WTC11 (cell line): ENCODE data around the gene CLGN. TPM values are rescaled to one million over a fixed set of nuclear protein-coding genes. Genes with fewer than 3 reads are reported as not detected.

Experiments used
- ATAC-seq: fragments of 200-7000 bp; cut with Tn5 transposase; 2 replicates; pipeline ENCODE4 v1.10.0; 2021; ENCODE audit warnings: mild to moderate bottlenecking, moderate library complexity
- CTCF ChIA-PET: fragments of 300-600 bp; sonication (Branson Sonifier 250); formaldehyde crosslinking; loops from one replicate; lab custom pipeline; 2021; ENCODE audit warnings: antibody characterized with exemption; lab: Charles Lee
- POLR2A ChIA-PET: fragments of 350-600 bp; sonication (Branson Sonifier 250); formaldehyde crosslinking; loops from one replicate; lab custom pipeline; 2021; ENCODE audit warnings: antibody characterized with exemption; lab: Charles Lee
- DNase-seq: peaks from one replicate; pipeline ENCODE4 v3.0.0; 2021; ENCODE audit warnings: low spot score
- H3K27ac Mint-ChIP-seq: 2 replicates; pipeline ENCODE4 v1.8.0; 2021; ENCODE audit warnings: mixed read lengths
- H3K27me3 Mint-ChIP-seq: 2 replicates; pipeline ENCODE4 v1.8.0; 2021; ENCODE audit warnings: low read depth, mild to moderate bottlenecking, moderate library complexity, mixed read lengths
- H3K36me3 Mint-ChIP-seq: 2 replicates; pipeline ENCODE4 v1.8.0; 2021; ENCODE audit warnings: mixed read lengths
- H3K4me1 Mint-ChIP-seq: 2 replicates; pipeline ENCODE4 v1.8.0; 2022; ENCODE audit warnings: mixed read lengths
- H3K4me3 Mint-ChIP-seq: 2 replicates; pipeline ENCODE4 v1.8.0; 2021; ENCODE audit warnings: mild to moderate bottlenecking, moderate library complexity, mixed read lengths
- H3K9me3 Mint-ChIP-seq: 2 replicates; pipeline ENCODE4 v1.8.0; 2021; ENCODE audit warnings: mixed read lengths
- ESRRA ChIP-seq: sonication (generic); formaldehyde crosslinking; IDR thresholded peaks from 2 replicates; pipeline ENCODE4 v1.8.1; 2022; ENCODE audit warnings: mild to moderate bottlenecking, missing genetic modification reagents, borderline replicate concordance
- FOXK1 ChIP-seq: sonication (generic); formaldehyde crosslinking; IDR thresholded peaks from 2 replicates; pipeline ENCODE4 v1.8.0; 2022; ENCODE audit warnings: mild to moderate bottlenecking, moderate library complexity, missing genetic modification reagents
- NFATC4 ChIP-seq: fragments of 250-450 bp; sonication (Bioruptor Pico); IDR thresholded peaks from 2 replicates; pipeline ENCODE4 v1.9.0; 2021; ENCODE audit warnings: mild to moderate bottlenecking
- NFE2L1 ChIP-seq: sonication (generic); formaldehyde crosslinking; IDR thresholded peaks from 2 replicates; pipeline ENCODE4 v1.8.1; 2023; ENCODE audit warnings: missing genetic modification reagents
- NR1H2 ChIP-seq: sonication (generic); formaldehyde crosslinking; IDR thresholded peaks from 2 replicates; pipeline ENCODE4 v1.9.0; 2021; ENCODE audit warnings: mild to moderate bottlenecking, moderate library complexity, missing genetic modification reagents
- NR2C2 ChIP-seq: sonication (generic); formaldehyde crosslinking; IDR thresholded peaks from 2 replicates; pipeline ENCODE4 v1.8.0; 2022; ENCODE audit warnings: mild to moderate bottlenecking, missing genetic modification reagents
- ZBTB21 ChIP-seq: sonication (generic); formaldehyde crosslinking; IDR thresholded peaks from 2 replicates; pipeline ENCODE4 v1.8.1; 2023; ENCODE audit warnings: mild to moderate bottlenecking, missing genetic modification reagents, borderline replicate concordance
- ZNF671 ChIP-seq: fragments of 250-450 bp; sonication (Bioruptor Pico); IDR thresholded peaks from 2 replicates; pipeline ENCODE4 v1.8.0; 2021; ENCODE audit warnings: mild to moderate bottlenecking
- total RNA-seq: library from RNA; stranded (reverse); gene quantifications from 3 replicates; pipeline ENCODE4 v1.2.3, GENCODE V29; 2021
- TF ChIP-seq, protein P1 (sequence below): sonication (generic); formaldehyde crosslinking; IDR thresholded peaks from 2 replicates; pipeline ENCODE4 v1.8.1; 2022; ENCODE audit warnings: low read depth, mild to moderate bottlenecking, moderate library complexity, missing genetic modification reagents, borderline replicate concordance
- TF ChIP-seq, protein P2 (sequence below): sonication (generic); formaldehyde crosslinking; conservative IDR thresholded peaks from 2 replicates; pipeline ENCODE4 v1.8.1; 2023; ENCODE audit warnings: mild to moderate bottlenecking, low read depth, missing genetic modification reagents, moderate library complexity
- TF ChIP-seq, protein P3 (sequence below): sonication (generic); formaldehyde crosslinking; IDR thresholded peaks from 2 replicates; pipeline ENCODE4 v1.8.1; 2023; ENCODE audit warnings: mild to moderate bottlenecking, missing genetic modification reagents
- TF ChIP-seq, protein P4 (sequence below): sonication (generic); formaldehyde crosslinking; IDR thresholded peaks from 2 replicates; pipeline ENCODE4 v1.8.1; 2022; ENCODE audit warnings: mild to moderate bottlenecking, missing genetic modification reagents, moderate library complexity, borderline replicate concordance
- TF ChIP-seq, protein P5 (sequence below): sonication (generic); formaldehyde crosslinking; IDR thresholded peaks from 2 replicates; pipeline ENCODE4 v1.8.0; 2022; ENCODE audit warnings: missing genetic modification reagents

Gene CLGN
- total RNA-seq, 1 experiment from 2014 or later, result 2.3 TPM

DNA sequence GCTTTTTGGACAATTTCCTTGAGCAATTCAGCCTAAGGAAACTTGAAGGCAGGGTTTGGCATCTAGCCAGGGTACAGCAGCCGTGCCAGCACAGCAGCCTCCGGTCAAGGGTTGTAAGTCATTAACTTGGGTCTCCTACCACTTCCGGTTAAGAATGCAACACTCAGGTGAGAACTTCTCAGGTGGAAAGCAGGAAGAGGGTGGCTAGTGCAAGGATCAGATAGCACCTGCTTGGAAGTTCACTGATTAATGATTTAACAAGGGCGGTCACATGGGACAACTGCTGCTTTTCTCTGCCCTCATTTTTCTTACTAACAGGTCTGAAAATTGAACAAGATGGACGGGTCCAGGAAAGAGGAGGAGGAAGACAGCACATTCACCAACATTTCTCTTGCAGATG, 84.1 kb downstream of the CLGN start:
- DNase-seq (no peak), ATAC-seq (no peak)
- H3K9me3 Mint-ChIP-seq, result no peaks in the 10 kb centered on the region
- ChIA-PET CTCF (interaction anchor here (3.0 kb wide), 1 partner anchor 13 kb away, joined by 15 read pairs; no protein-coding TSS in a partner anchor), POLR2A (interaction anchor here (1.8 kb wide), 1 partner anchor 225 kb away, joined by 4 read pairs; the partner anchor contains the start of gene UCP1)
- TF ChIP-seq NFE2L1 (CRISPR knock-in tag), result no peak
- TF ChIP-seq NFATC4 (CRISPR knock-in tag), result no peak
- TF ChIP-seq ZNF671 (CRISPR knock-in tag), result no peak
- no peak for TF ChIP-seq ESRRA (CRISPR knock-in tag)
- no peaks in the 10 kb centered on the region for H3K36me3 Mint-ChIP-seq
- no peaks in the 10 kb centered on the region for H3K27me3 Mint-ChIP-seq
- peaks cover 28% of the 10 kb centered on the region for H3K4me1 Mint-ChIP-seq
- H3K27ac Mint-ChIP-seq, result no peak overlapping the region
- no peak overlapping the region for H3K4me3 Mint-ChIP-seq

DNA sequence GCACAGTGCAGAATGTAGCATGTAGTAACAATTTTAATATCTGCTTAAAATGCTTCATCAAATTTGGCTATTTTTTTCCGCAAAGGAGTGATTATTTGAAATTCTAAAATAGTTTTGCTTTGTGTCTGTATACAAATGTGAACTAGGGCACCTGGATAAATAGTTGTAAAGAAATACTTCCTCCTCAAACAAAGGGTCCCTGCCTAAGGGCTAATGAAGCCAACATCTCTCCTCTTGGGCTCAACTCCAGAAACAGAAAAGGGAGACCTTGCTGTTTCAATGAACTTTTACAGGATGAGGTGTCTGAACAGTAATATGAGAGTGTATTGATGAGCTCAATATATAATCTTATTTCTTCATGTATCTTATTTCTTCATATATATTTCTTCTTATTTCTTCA, 84.8 kb downstream of the CLGN start:
- TF ChIP-seq NFE2L1 (CRISPR knock-in tag) (no peak), FOXK1 (CRISPR knock-in tag) (no peak), NR1H2 (CRISPR knock-in tag) (no peak), ZBTB21 (CRISPR knock-in tag) (no peak), NR2C2 (CRISPR knock-in tag) (no peak), ESRRA (CRISPR knock-in tag) (no peak)
- TF ChIP-seq, protein P1, sequence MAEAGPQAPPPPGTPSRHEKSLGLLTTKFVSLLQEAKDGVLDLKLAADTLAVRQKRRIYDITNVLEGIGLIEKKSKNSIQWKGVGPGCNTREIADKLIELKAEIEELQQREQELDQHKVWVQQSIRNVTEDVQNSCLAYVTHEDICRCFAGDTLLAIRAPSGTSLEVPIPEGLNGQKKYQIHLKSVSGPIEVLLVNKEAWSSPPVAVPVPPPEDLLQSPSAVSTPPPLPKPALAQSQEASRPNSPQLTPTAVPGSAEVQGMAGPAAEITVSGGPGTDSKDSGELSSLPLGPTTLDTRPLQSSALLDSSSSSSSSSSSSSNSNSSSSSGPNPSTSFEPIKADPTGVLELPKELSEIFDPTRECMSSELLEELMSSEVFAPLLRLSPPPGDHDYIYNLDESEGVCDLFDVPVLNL (CRISPR knock-in tag), result no peak
- TF ChIP-seq, protein P2, sequence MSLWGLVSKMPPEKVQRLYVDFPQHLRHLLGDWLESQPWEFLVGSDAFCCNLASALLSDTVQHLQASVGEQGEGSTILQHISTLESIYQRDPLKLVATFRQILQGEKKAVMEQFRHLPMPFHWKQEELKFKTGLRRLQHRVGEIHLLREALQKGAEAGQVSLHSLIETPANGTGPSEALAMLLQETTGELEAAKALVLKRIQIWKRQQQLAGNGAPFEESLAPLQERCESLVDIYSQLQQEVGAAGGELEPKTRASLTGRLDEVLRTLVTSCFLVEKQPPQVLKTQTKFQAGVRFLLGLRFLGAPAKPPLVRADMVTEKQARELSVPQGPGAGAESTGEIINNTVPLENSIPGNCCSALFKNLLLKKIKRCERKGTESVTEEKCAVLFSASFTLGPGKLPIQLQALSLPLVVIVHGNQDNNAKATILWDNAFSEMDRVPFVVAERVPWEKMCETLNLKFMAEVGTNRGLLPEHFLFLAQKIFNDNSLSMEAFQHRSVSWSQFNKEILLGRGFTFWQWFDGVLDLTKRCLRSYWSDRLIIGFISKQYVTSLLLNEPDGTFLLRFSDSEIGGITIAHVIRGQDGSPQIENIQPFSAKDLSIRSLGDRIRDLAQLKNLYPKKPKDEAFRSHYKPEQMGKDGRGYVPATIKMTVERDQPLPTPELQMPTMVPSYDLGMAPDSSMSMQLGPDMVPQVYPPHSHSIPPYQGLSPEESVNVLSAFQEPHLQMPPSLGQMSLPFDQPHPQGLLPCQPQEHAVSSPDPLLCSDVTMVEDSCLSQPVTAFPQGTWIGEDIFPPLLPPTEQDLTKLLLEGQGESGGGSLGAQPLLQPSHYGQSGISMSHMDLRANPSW (CRISPR knock-in tag), result no peak
- TF ChIP-seq, protein P3, sequence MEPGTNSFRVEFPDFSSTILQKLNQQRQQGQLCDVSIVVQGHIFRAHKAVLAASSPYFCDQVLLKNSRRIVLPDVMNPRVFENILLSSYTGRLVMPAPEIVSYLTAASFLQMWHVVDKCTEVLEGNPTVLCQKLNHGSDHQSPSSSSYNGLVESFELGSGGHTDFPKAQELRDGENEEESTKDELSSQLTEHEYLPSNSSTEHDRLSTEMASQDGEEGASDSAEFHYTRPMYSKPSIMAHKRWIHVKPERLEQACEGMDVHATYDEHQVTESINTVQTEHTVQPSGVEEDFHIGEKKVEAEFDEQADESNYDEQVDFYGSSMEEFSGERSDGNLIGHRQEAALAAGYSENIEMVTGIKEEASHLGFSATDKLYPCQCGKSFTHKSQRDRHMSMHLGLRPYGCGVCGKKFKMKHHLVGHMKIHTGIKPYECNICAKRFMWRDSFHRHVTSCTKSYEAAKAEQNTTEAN (CRISPR knock-in tag), result no peak
- TF ChIP-seq, protein P4, sequence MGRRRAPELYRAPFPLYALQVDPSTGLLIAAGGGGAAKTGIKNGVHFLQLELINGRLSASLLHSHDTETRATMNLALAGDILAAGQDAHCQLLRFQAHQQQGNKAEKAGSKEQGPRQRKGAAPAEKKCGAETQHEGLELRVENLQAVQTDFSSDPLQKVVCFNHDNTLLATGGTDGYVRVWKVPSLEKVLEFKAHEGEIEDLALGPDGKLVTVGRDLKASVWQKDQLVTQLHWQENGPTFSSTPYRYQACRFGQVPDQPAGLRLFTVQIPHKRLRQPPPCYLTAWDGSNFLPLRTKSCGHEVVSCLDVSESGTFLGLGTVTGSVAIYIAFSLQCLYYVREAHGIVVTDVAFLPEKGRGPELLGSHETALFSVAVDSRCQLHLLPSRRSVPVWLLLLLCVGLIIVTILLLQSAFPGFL (CRISPR knock-in tag), result no peak
- TF ChIP-seq, protein P5, sequence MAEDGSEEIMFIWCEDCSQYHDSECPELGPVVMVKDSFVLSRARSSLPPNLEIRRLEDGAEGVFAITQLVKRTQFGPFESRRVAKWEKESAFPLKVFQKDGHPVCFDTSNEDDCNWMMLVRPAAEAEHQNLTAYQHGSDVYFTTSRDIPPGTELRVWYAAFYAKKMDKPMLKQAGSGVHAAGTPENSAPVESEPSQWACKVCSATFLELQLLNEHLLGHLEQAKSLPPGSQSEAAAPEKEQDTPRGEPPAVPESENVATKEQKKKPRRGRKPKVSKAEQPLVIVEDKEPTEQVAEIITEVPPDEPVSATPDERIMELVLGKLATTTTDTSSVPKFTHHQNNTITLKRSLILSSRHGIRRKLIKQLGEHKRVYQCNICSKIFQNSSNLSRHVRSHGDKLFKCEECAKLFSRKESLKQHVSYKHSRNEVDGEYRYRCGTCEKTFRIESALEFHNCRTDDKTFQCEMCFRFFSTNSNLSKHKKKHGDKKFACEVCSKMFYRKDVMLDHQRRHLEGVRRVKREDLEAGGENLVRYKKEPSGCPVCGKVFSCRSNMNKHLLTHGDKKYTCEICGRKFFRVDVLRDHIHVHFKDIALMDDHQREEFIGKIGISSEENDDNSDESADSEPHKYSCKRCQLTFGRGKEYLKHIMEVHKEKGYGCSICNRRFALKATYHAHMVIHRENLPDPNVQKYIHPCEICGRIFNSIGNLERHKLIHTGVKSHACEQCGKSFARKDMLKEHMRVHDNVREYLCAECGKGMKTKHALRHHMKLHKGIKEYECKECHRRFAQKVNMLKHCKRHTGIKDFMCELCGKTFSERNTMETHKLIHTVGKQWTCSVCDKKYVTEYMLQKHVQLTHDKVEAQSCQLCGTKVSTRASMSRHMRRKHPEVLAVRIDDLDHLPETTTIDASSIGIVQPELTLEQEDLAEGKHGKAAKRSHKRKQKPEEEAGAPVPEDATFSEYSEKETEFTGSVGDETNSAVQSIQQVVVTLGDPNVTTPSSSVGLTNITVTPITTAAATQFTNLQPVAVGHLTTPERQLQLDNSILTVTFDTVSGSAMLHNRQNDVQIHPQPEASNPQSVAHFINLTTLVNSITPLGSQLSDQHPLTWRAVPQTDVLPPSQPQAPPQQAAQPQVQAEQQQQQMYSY (CRISPR knock-in tag), result no peak
- DNase-seq (no peak), ATAC-seq (no peak)
- Mint-ChIP-seq H3K4me1 (peaks cover 28% of the 10 kb centered on the region), H3K36me3 (no peaks in the 10 kb centered on the region), H3K4me3 (no peak overlapping the region), H3K27me3 (no peaks in the 10 kb centered on the region), H3K27ac (no peak overlapping the region), H3K9me3 (no peaks in the 10 kb centered on the region)
- ChIA-PET CTCF (interaction anchor here (1.2 to 1.7 kb wide), 3 partner anchors 12 to 330 kb away, joined by 3 to 9 read pairs (median 7); no protein-coding TSS in a partner anchor), POLR2A (no interaction called here)

Other genes with a start within 250 kb of the CLGN start
- gene SCOC, start 54.0 kb downstream of the CLGN start, total RNA-seq, result 33.0 to 37.3 TPM (median 33.6 TPM) in 3 replicates
- not detected in 3 replicates for gene MGAT4D, start 70.6 kb upstream of the CLGN start, total RNA-seq
- gene ELMOD2, start 96.5 kb upstream of the CLGN start, total RNA-seq, result 27.4 to 33.6 TPM (median 30.5 TPM) in 3 replicates
- 0.15 to 0.73 TPM (median 0.48 TPM) in 3 replicates for gene UCP1, start 141.3 kb upstream of the CLGN start, total RNA-seq